Omental fat pad (tissue), 4 donors: ENCODE results near the gene CENPB. TPM values are rescaled to one million over a fixed set of nuclear protein-coding genes. Genes with fewer than 3 reads are reported as not detected.

ENCODE experiments used
- ATAC-seq: fragments of 150-250 bp; one replicate; pipeline ENCODE4 v1.9.1; 2016; ENCODE audit warnings: mild to moderate bottlenecking, moderate library complexity; ENCODE audit not compliant: low FRiP score
- DNase-seq: peaks from one replicate; pipeline ENCODE4 v3.0.0-alpha.2; 2019; ENCODE audit warnings: low spot score
- CTCF ChIP-seq, 3 donors: fragments of 450-650 bp; IDR thresholded peaks; one replicate each; pipeline ENCODE4 v1.5.1; 2016 to 2017; ENCODE audit warnings: antibody characterized with exemption in 3 of 3, mild to moderate bottlenecking in 3 of 3, moderate library complexity in 2 of 3
- total RNA-seq, 4 donors: library from RNA; depleted of rRNA; stranded (reverse); fragments of >200 nt; gene quantifications; one replicate each; pipeline ENCODE4 v1.1.0, GENCODE V29; 2016

Gene CENPB
- total RNA-seq, 4 donors from 2014 or later = 52.2 to 98.4 (median 76.8) TPM

- no peak for TF ChIP-seq CTCF (IDR thresholded peaks at IDR 0.05)
- ATAC-seq (no peak), DNase-seq (no peak)
These were observed 22.0 kb upstream of the CENPB start for GRCh38 chr20:3808544-3808943.

- no peak for TF ChIP-seq CTCF (IDR thresholded peaks at IDR 0.05)
- DNase-seq (no peak), ATAC-seq (no peak)
These were observed 18.2 kb upstream of the CENPB start for GRCh38 chr20:3804781-3805180.

- TF ChIP-seq CTCF (IDR thresholded peaks at IDR 0.05) = no peak
- ATAC-seq = no peak
- no peak for DNase-seq
These were observed 17.8 kb upstream of the CENPB start for GRCh38 chr20:3804254-3804751.

- no peak for DNase-seq
- ATAC-seq = no peak
- TF ChIP-seq CTCF (IDR thresholded peaks at IDR 0.05) = no peak
These were observed 17.3 kb upstream of the CENPB start for GRCh38 chr20:3803854-3804253.

GRCh38 chr20:3803289-3803688, 16.7 kb upstream of the CENPB start:
- no peak for ATAC-seq
- no peak for TF ChIP-seq CTCF (IDR thresholded peaks at IDR 0.05)
- DNase-seq = no peak

- DNase-seq (no peak), ATAC-seq (no peak)
- TF ChIP-seq CTCF (IDR thresholded peaks at IDR 0.05) = no peak
These were observed 16.1 kb upstream of the CENPB start for GRCh38 chr20:3802524-3803239.

- no peak for ATAC-seq
- TF ChIP-seq CTCF (IDR thresholded peaks at IDR 0.05) = no peak
- no peak for DNase-seq
These were observed 15.3 kb upstream of the CENPB start for GRCh38 chr20:3801846-3802245.
